ENCODE data around the gene ATG4B. TPM values are rescaled to one million over a fixed set of nuclear protein-coding genes. Genes with fewer than 3 reads are reported as not detected.
A peak's percentile ranks its signal among the peaks of the same experiment; 100 is the strongest.

The ATG4B gene
- total RNA-seq, 3 donors from 2014 or later (not counting 1 experiment from before 2014, with no cell fraction given): 106 to 171 (median 139) TPM

- Mint-ChIP-seq H3K9me3 (no peaks in the 10 kb centered on the region), H3K27me3 (ENCODE audit: low read depth in 2 of 2) (no peaks in the 10 kb centered on the region), H3K27ac (peak overlapping the region; percentile 80 to 84), H3K4me1 (peaks cover 7 to 13% of the 10 kb centered on the region in 2 donors), H3K4me3 (peak overlapping the region; percentile 86), H3K36me3 (no peaks in the 10 kb centered on the region)
- ATAC-seq: no peak
- Histone ChIP-seq H3K9me3 (ENCODE audit: control insufficient read depth, insufficient read depth, low read length) (no peaks in the 10 kb centered on the region), H3K27me3 (ENCODE audit: control insufficient read depth, insufficient read depth, low read length) (no peaks in the 10 kb centered on the region), H3K27ac (ENCODE audit: low read length) (peak overlapping the region; percentile 76), H3K36me3 (ENCODE audit: control insufficient read depth, insufficient read depth, low read length) (peaks cover 10% of the 10 kb centered on the region), H3K4me1 (ENCODE audit: control insufficient read depth, insufficient read depth, low read length) (peaks cover 15% of the 10 kb centered on the region), H3K4me3 (ENCODE audit: low read length) (peak overlapping the region; percentile 59)
- 67% methylated on average over 11 of the region's 11 CpGs for WGBS (ENCODE audit: insufficient coverage)
- intact Hi-C loops (cut with micrococcal nuclease): loop anchor here (2.0 kb wide), 1 partner anchor 178 kb away; no protein-coding TSS in a partner anchor
- no peak for TF ChIP-seq CTCF (IDR thresholded peaks at IDR 0.05)
- no peak for DNase-seq
Observed at GRCh38 chr2:241703032-241703604, 65.6 kb downstream of the ATG4B start.

GRCh38 chr2:241706537-241706936 lies 69.0 kb downstream of the ATG4B start:
- WGBS (ENCODE audit: insufficient coverage): 97% methylated on average over 6 of the region's 6 CpGs

GRCh38 chr2:241708879-241709278 lies 71.4 kb downstream of the ATG4B start:
- Mint-ChIP-seq H3K27ac (no peak overlapping the region), H3K4me1 (no peaks in the 10 kb centered on the region), H3K4me3 (no peak overlapping the region), H3K9me3 (no peaks in the 10 kb centered on the region), H3K27me3 (ENCODE audit: low read depth in 2 of 2) (no peaks in the 10 kb centered on the region), H3K36me3 (peaks cover 8% of the 10 kb centered on the region)
- Histone ChIP-seq H3K4me3 (ENCODE audit: low read length) (no peak overlapping the region), H3K36me3 (ENCODE audit: control insufficient read depth, insufficient read depth, low read length) (peaks cover 35% of the 10 kb centered on the region), H3K9me3 (ENCODE audit: control insufficient read depth, insufficient read depth, low read length) (no peaks in the 10 kb centered on the region), H3K27ac (ENCODE audit: low read length) (no peak overlapping the region), H3K4me1 (ENCODE audit: control insufficient read depth, insufficient read depth, low read length) (no peaks in the 10 kb centered on the region), H3K27me3 (ENCODE audit: control insufficient read depth, insufficient read depth, low read length) (no peaks in the 10 kb centered on the region)
- DNase-seq (no peak), ATAC-seq (no peak)
- intact Hi-C loops (cut with micrococcal nuclease): no loop called here
- TF ChIP-seq CTCF (IDR thresholded peaks at IDR 0.05): no peak
- 93% methylated on average over 10 of the region's 10 CpGs for WGBS (ENCODE audit: insufficient coverage)

More at GRCh38 chr2:241706537-241706936, 69.0 kb downstream of the ATG4B start:
- Mint-ChIP-seq H3K9me3 (no peaks in the 10 kb centered on the region), H3K27me3 (ENCODE audit: low read depth in 2 of 2) (no peaks in the 10 kb centered on the region), H3K36me3 (peaks cover 7% of the 10 kb centered on the region), H3K4me3 (no peak overlapping the region), H3K4me1 (peaks cover 7 to 8% of the 10 kb centered on the region in 2 donors), H3K27ac (no peak overlapping the region)
- DNase-seq (no peak), ATAC-seq (no peak)
- no peaks in the 10 kb centered on the region for H3K9me3 ChIP-seq (ENCODE audit: control insufficient read depth, insufficient read depth, low read length)
- H3K27me3 ChIP-seq (ENCODE audit: control insufficient read depth, insufficient read depth, low read length): no peaks in the 10 kb centered on the region
- H3K27ac ChIP-seq (ENCODE audit: low read length): no peak overlapping the region
- H3K4me3 ChIP-seq (ENCODE audit: low read length): no peak overlapping the region
- intact Hi-C loops (cut with micrococcal nuclease): no loop called here
- H3K4me1 ChIP-seq (ENCODE audit: control insufficient read depth, insufficient read depth, low read length): peaks cover 8% of the 10 kb centered on the region
- TF ChIP-seq CTCF (IDR thresholded peaks at IDR 0.05): no peak
- H3K36me3 ChIP-seq (ENCODE audit: control insufficient read depth, insufficient read depth, low read length): peaks cover 23% of the 10 kb centered on the region

- peaks cover 21% of the 10 kb centered on the region for H3K36me3 ChIP-seq (ENCODE audit: control insufficient read depth, insufficient read depth, low read length)
Observed at GRCh38 chr2:241719093-241719492, 81.6 kb downstream of the ATG4B start.

More at GRCh38 chr2:241719093-241719492, 81.6 kb downstream of the ATG4B start:
- no peak for DNase-seq
- no peak overlapping the region for H3K27ac Mint-ChIP-seq
- H3K4me3 Mint-ChIP-seq: no peak overlapping the region
- H3K36me3 Mint-ChIP-seq: peaks cover 7% of the 10 kb centered on the region
- Histone ChIP-seq H3K27me3 (ENCODE audit: control insufficient read depth, insufficient read depth, low read length) (no peaks in the 10 kb centered on the region), H3K4me3 (ENCODE audit: low read length) (no peak overlapping the region), H3K9me3 (ENCODE audit: control insufficient read depth, insufficient read depth, low read length) (peaks cover 7% of the 10 kb centered on the region), H3K27ac (ENCODE audit: low read length) (no peak overlapping the region), H3K4me1 (ENCODE audit: control insufficient read depth, insufficient read depth, low read length) (no peaks in the 10 kb centered on the region)
- no peak for TF ChIP-seq CTCF (IDR thresholded peaks at IDR 0.05)
- intact Hi-C loops (cut with micrococcal nuclease): no loop called here
- no peaks in the 10 kb centered on the region for H3K27me3 Mint-ChIP-seq (ENCODE audit: low read depth in 2 of 2)
- H3K4me1 Mint-ChIP-seq: no peaks in the 10 kb centered on the region
- 92% methylated on average over 15 of the region's 16 CpGs for WGBS (ENCODE audit: insufficient coverage)
- no peaks in the 10 kb centered on the region for H3K9me3 Mint-ChIP-seq
- no peak for ATAC-seq

Measured in natural killer cell (primary cell).